ENCODE measurements around the gene SRM. TPM values are rescaled to one million over a fixed set of nuclear protein-coding genes. Genes with fewer than 3 reads are reported as not detected.

SRM gene
- total RNA-seq, 3 donors from 2014 or later = 33.5 to 71.4 (median 39.7) TPM

DNA sequence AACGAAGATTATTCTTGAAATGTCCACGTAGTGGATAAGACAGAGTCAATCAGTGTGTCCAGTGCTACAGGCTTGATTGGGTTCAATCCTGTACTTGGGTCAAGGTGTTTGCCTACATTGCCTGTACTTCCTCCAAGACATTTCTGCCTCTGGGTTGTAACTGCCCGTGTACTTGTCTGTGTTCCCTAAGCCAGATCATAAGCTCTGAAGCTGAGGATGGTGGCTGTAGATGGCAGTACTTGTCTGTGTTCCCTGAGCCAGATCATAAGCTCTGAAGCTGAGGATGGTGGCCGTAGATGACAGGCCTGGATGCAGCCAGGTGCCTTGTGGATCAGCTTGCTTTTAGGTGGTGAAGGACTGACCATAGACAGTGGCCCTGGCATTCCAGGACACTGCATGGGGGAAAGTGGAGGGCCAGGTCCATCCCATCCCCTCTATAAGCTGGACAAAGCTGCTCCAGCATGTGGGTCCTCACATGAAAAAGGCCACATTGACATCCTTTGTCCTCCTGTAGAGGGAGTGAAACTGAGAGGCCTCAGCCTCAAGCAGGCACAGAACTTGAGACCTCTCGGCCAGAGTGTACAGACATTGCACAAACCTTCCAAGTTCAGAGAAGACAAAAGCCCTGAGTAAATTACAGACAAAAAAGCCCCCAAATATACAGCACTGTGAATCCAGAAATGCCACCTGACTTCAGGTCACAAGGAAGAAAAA lies 2.0 kb upstream of the SRM start:
- H3K36me3 ChIP-seq = no peaks in the 10 kb centered on the region
- H3K4me3 ChIP-seq = peak overlapping the region in 2 of 3 donors; percentile 76 to 94
- TF ChIP-seq, protein P1, sequence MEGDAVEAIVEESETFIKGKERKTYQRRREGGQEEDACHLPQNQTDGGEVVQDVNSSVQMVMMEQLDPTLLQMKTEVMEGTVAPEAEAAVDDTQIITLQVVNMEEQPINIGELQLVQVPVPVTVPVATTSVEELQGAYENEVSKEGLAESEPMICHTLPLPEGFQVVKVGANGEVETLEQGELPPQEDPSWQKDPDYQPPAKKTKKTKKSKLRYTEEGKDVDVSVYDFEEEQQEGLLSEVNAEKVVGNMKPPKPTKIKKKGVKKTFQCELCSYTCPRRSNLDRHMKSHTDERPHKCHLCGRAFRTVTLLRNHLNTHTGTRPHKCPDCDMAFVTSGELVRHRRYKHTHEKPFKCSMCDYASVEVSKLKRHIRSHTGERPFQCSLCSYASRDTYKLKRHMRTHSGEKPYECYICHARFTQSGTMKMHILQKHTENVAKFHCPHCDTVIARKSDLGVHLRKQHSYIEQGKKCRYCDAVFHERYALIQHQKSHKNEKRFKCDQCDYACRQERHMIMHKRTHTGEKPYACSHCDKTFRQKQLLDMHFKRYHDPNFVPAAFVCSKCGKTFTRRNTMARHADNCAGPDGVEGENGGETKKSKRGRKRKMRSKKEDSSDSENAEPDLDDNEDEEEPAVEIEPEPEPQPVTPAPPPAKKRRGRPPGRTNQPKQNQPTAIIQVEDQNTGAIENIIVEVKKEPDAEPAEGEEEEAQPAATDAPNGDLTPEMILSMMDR (IDR thresholded peaks at IDR 0.05) = no peak
- TF ChIP-seq POLR2AphosphoS5 (IDR thresholded peaks at IDR 0.05) = no peak
- TF ChIP-seq POLR2A (IDR thresholded peaks at IDR 0.05) = no peak
- intact Hi-C loops (cut with DNase I; ENCODE audit: low total_unique reads) = no loop called here
- no peaks in the 10 kb centered on the region for H3K9me3 ChIP-seq
- peak overlapping the region in 1 of 2 donors; percentile 27 for H3K27ac ChIP-seq
- no peaks in the 10 kb centered on the region for H3K27me3 ChIP-seq
- DNase-seq (ENCODE audit: low spot score in 2 of 2) = no peak
- H3K4me1 ChIP-seq = peaks cover 0 to 6% of the 10 kb centered on the region in 2 donors

DNA sequence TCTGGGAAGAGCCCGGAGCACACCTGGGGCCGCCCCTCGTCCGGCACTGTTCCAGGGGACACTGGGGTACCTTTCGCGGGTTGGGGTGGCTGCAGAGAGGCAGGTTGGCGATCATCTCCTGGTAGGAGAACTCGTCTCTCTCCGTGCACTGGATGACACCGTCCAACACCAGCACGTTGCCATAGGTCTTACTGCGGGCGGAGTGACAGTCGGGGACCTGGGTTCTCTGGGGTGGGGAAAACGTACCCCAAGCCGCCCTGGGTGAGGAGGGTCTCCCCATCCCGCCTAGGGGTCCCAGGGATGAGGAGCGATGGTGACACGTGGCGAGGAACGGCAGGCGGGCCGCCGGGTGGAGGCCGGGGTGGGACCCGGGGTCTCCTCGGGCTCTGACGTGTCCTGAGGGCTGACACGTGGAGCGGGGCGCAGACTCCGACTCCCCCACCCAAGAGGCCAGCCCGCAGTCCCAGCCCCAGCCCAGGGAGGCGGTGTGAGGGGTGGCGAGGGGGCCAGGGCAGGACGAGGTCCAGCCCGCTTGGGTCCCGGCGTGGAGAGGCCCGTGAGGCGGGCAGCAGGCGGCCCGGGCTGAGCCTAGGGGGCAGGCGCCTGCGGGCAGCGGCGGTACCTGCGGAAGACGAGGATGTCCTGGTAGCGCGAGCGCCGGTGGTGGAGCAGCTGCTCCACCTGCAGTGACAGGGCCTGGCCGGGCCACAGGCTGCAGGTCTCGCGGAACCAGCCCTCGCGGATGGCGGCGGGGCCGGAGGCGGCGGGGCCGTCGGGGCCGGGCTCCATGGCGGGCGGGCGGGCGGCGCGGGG lies 457 bp downstream of the SRM start:
- H3K9me3 ChIP-seq = no peaks in the 10 kb centered on the region
- no peaks in the 10 kb centered on the region for H3K36me3 ChIP-seq
- DNase-seq (ENCODE audit: low spot score in 2 of 2) = no peak
- TF ChIP-seq POLR2AphosphoS5 (IDR thresholded peaks at IDR 0.05) = no peak
- TF ChIP-seq, protein P1 (IDR thresholded peaks at IDR 0.05) = no peak
- TF ChIP-seq POLR2A (IDR thresholded peaks at IDR 0.05) = no peak
- H3K27ac ChIP-seq = peak overlapping the region in 1 of 2 donors; percentile 27
- H3K27me3 ChIP-seq = no peaks in the 10 kb centered on the region
- intact Hi-C loops (cut with DNase I; ENCODE audit: low total_unique reads) = no loop called here
- peaks cover 0 to 6% of the 10 kb centered on the region in 2 donors for H3K4me1 ChIP-seq
- peak overlapping the region; percentile 76 to 94 (median 89) for H3K4me3 ChIP-seq

DNA sequence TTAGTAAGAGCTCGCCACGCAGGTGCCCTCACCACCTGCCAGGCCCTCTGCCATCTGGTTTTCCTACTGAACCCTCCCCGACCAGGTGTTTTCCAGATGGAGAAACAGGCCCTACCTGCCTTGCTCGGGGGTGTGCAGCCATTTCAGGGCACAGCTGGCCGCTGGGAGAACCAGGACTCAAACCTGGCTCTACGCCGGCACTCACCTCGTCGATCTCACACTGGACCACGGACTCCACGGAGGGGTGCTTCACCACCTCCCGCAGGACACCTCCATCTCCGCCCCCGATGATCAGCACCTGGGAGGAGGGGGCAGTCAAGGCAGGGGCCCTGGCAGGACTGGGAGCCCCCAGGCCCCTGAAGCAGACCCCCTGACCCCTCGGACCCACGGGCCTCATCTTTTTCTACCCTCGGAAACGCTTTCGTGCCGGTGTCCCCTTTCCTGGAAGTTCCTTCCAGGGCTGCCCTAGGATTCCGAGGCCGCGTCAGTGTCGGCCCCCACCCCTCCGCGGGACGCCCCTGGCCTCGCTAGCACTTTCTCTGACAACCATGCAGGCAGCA lies 1.1 kb downstream of the SRM start:
- no peak for DNase-seq (ENCODE audit: low spot score in 2 of 2)
- TF ChIP-seq, protein P1 (IDR thresholded peaks at IDR 0.05) = no peak
- TF ChIP-seq POLR2AphosphoS5 (IDR thresholded peaks at IDR 0.05) (no peak), POLR2A (IDR thresholded peaks at IDR 0.05) (no peak)
- Histone ChIP-seq H3K9me3 (no peaks in the 10 kb centered on the region), H3K27ac (peak overlapping the region in 1 of 2 donors; percentile 2), H3K36me3 (no peaks in the 10 kb centered on the region), H3K27me3 (no peaks in the 10 kb centered on the region), H3K4me1 (peaks cover 0 to 6% of the 10 kb centered on the region in 2 donors), H3K4me3 (peak overlapping the region; percentile 76 to 94 (median 89))
- intact Hi-C loops (cut with DNase I; ENCODE audit: low total_unique reads) = no loop called here

DNA sequence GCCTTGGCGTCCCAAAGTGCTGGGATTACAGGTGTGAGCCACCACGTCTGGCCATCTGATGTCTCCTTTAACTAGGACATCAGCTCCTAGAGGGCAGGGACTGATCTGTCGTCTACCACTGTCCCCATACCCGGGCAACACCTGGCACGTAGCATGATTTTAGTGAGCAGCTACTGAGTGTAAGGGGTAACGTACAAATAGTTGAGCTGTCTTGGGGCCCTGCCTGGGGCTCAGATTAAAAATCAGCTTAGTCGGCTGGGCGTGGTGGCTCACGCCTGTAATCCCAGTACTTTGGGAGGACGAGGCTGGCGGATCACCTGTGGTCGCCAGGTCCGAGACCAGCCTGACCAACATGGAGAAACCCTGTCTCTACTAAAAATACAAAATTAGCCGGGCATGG lies 1.8 kb downstream of the SRM start:
- H3K36me3 ChIP-seq = no peaks in the 10 kb centered on the region

More for the DNA sequence above, 1.8 kb downstream of the SRM start:
- no peak overlapping the region for H3K27ac ChIP-seq
- intact Hi-C loops (cut with DNase I; ENCODE audit: low total_unique reads) = no loop called here
- peaks cover 0 to 6% of the 10 kb centered on the region in 2 donors for H3K4me1 ChIP-seq
- no peak for DNase-seq (ENCODE audit: low spot score in 2 of 2)
- H3K9me3 ChIP-seq = no peaks in the 10 kb centered on the region
- peak overlapping the region in 2 of 3 donors; percentile 76 to 94 for H3K4me3 ChIP-seq
- no peaks in the 10 kb centered on the region for H3K27me3 ChIP-seq
- TF ChIP-seq, protein P1 (IDR thresholded peaks at IDR 0.05) = no peak
